ENCODE measurements around the gene GLOD5. TPM values are rescaled to one million over a fixed set of nuclear protein-coding genes. Genes with fewer than 3 reads are reported as not detected.

The GLOD5 gene
- polyA plus RNA-seq (2013, experiment 1 of 2): not detected
- polyA plus RNA-seq (2013, experiment 2 of 2): not detected

DNA sequence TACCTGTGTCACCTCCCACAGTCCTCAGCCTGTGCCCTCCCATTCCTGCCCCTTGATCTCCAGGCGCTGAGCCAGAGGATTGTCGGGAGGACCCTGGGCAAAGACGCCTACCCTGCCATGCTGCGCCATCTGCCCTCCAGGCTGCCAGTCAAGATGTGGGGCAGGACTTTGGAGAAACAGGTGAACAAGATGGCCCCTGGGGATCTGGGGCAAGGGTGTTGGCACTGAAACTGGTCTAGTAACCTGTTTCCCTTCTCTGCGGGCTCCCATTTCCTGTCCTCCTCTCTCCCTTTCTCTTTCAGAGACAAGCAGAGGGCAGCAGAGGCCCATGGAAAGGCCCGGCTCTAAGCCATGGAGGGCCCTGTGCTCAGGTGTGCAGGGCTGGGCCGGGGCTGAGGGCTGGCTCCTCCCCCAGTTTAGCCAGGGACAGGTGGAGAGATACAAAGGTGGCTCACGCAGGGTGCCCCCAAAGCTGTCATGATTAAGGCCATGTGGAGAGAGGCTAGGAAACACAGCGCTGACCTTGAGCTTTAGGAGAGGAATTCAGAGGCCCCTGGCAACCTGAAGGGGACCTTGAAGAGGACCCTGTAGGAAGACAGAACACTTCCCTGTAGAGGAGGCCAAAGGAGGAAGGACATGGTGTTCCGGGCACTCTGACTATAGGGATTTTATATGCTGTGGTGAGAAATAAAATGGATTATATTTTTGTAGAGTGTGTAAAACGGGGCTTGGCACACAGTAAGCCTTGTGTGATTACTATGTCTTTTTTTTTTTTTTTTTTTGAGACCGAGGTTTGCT, at the start of gene GLOD5:
GLOD5 (plus strand) TSS at position 74 of the 798 bp plus-strand sequence; CDS start at position 118, 44 bp downstream.
- H3K4me3 ChIP-seq (ENCODE audit: extremely low read depth, insufficient read depth, low read length, poor library complexity, severe bottlenecking): no peak within 1 kb of the TSS
- WGBS, 2 experiments (ENCODE audit: insufficient coverage in 2 of 2): 51 to 84% methylated on average over 4 to 5 of the region's 12 CpGs
- H3K9me3 ChIP-seq (ENCODE audit: control insufficient read depth, low read length): no peaks in the 10 kb centered on the region
- no peaks in the 10 kb centered on the region for H3K4me1 ChIP-seq (ENCODE audit: control insufficient read depth, insufficient read depth, low read length, poor library complexity, severe bottlenecking)
- no peaks in the 10 kb centered on the region for H3K36me3 ChIP-seq (ENCODE audit: control insufficient read depth, insufficient read depth, low read length)
- no peak within 1 kb of the TSS for H3K27ac ChIP-seq (ENCODE audit: low read depth, low read length, severe bottlenecking)

DNA sequence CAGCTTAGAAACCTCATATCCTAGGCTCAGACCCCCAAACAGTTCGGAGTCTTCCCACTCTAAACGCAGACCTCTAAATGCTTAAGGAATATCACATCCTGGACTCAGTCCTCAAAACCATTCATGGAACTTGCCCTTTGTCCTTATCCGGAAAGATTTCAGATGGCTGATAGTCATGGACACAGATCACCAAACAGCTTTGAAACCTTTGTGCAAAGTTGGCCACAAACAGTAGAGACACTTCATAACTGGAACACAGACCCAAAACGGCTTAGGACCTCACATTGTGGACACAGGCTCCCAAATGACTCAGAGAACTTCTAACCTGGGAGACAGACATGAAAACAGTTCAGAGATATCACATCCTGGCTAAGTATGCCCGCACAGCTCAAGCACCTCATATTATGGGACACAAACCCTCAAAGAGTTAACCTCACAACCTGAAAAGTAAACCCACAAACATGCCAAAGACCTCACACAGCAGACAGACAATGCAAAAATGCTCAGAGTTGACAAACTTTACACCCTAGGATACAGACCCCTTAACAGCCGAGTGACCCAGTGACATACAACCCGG, 49.5 kb upstream of the GLOD5 start:
- WGBS, 2 experiments (ENCODE audit: insufficient coverage in 2 of 2): 97 to 100% methylated on average over 1 to 4 of the region's 7 CpGs
- Histone ChIP-seq H3K36me3 (ENCODE audit: control insufficient read depth, insufficient read depth, low read length) (peaks cover 6% of the 10 kb centered on the region), H3K9me3 (ENCODE audit: control insufficient read depth, low read length) (no peaks in the 10 kb centered on the region), H3K4me3 (ENCODE audit: extremely low read depth, insufficient read depth, low read length, poor library complexity, severe bottlenecking) (no peak overlapping the region), H3K4me1 (ENCODE audit: control insufficient read depth, insufficient read depth, low read length, poor library complexity, severe bottlenecking) (peaks cover 6% of the 10 kb centered on the region), H3K27ac (ENCODE audit: low read depth, low read length, severe bottlenecking) (no peak overlapping the region)

DNA sequence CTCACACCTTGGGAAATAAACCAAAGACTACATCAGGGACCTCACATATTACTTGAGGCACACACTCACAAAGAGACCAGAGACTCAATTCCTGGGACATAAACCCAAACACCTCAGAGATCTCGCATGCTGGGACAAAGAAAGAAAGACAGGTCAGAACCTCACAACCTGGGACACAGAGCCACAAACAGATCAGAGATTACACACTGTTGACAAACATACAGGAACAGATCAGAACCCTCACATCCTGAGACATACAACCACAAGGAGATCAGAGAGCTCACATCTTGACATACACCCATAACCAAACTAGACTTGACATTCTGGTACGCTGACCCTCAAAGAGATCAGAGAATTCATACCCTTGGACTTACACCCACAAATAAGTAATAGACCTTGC, 47.7 kb upstream of the GLOD5 start:
- Histone ChIP-seq H3K4me1 (ENCODE audit: control insufficient read depth, insufficient read depth, low read length, poor library complexity, severe bottlenecking) (peaks cover 6% of the 10 kb centered on the region), H3K4me3 (ENCODE audit: extremely low read depth, insufficient read depth, low read length, poor library complexity, severe bottlenecking) (no peak overlapping the region), H3K36me3 (ENCODE audit: control insufficient read depth, insufficient read depth, low read length) (no peaks in the 10 kb centered on the region), H3K27ac (ENCODE audit: low read depth, low read length, severe bottlenecking) (no peak overlapping the region), H3K9me3 (ENCODE audit: control insufficient read depth, low read length) (no peaks in the 10 kb centered on the region)
- WGBS, 2 experiments (ENCODE audit: insufficient coverage in 2 of 2): 100% methylated on average over 1 of the region's 2 CpGs; no CpG with 5 or more reads in 1 of the 2 experiments

DNA sequence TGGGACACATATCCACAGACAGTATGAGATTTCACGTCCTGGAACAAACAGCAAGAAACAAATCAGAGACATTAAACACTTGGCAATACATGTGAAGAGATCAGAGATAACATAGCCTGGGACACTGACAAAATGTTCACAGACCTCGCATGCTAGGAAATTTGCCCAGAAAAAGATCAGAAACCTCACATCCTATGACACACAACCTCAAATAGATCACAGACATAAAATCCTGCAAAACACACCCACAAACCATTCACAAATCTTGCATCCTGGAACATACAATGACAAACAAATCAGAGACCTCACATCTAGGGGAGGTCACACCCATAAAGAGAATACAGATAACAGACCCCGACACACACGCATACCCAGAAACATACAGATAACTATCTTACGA, 47.0 kb upstream of the GLOD5 start:
- H3K4me1 ChIP-seq (ENCODE audit: control insufficient read depth, insufficient read depth, low read length, poor library complexity, severe bottlenecking): peaks cover 6% of the 10 kb centered on the region
- H3K27ac ChIP-seq (ENCODE audit: low read depth, low read length, severe bottlenecking): no peak overlapping the region
- WGBS, 2 experiments (ENCODE audit: insufficient coverage in 2 of 2): 60% methylated on average over 1 of the region's 5 CpGs; no CpG with 5 or more reads in 1 of the 2 experiments
- no peaks in the 10 kb centered on the region for H3K36me3 ChIP-seq (ENCODE audit: control insufficient read depth, insufficient read depth, low read length)
- H3K9me3 ChIP-seq (ENCODE audit: control insufficient read depth, low read length): no peaks in the 10 kb centered on the region
- H3K4me3 ChIP-seq (ENCODE audit: extremely low read depth, insufficient read depth, low read length, poor library complexity, severe bottlenecking): no peak overlapping the region

DNA sequence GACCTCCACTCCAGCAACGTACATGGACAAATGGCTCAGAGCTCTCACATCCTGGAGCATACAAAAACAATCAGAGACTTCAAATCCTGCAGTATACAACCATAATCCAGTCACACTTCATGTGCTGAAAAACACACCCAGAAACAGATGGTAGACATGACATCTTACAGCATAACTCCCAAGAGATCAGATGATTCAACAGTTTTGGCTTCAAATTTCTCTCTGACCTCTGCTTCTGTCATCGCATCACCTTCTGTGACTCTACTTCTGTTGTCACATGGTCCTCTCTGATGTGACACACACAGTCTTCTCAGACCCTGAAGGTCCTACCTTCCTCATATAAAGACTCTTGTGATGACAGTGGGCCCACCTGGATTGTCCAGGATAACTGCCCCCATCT, 46.5 kb upstream of the GLOD5 start:
- WGBS, 2 experiments (ENCODE audit: insufficient coverage in 2 of 2): 93 to 100% methylated on average over 1 to 2 of the region's 2 CpGs
- H3K9me3 ChIP-seq (ENCODE audit: control insufficient read depth, low read length): no peaks in the 10 kb centered on the region
- no peaks in the 10 kb centered on the region for H3K36me3 ChIP-seq (ENCODE audit: control insufficient read depth, insufficient read depth, low read length)
- peaks cover 6% of the 10 kb centered on the region for H3K4me1 ChIP-seq (ENCODE audit: control insufficient read depth, insufficient read depth, low read length, poor library complexity, severe bottlenecking)
- H3K27ac ChIP-seq (ENCODE audit: low read depth, low read length, severe bottlenecking): no peak overlapping the region
- no peak overlapping the region for H3K4me3 ChIP-seq (ENCODE audit: extremely low read depth, insufficient read depth, low read length, poor library complexity, severe bottlenecking)

DNA sequence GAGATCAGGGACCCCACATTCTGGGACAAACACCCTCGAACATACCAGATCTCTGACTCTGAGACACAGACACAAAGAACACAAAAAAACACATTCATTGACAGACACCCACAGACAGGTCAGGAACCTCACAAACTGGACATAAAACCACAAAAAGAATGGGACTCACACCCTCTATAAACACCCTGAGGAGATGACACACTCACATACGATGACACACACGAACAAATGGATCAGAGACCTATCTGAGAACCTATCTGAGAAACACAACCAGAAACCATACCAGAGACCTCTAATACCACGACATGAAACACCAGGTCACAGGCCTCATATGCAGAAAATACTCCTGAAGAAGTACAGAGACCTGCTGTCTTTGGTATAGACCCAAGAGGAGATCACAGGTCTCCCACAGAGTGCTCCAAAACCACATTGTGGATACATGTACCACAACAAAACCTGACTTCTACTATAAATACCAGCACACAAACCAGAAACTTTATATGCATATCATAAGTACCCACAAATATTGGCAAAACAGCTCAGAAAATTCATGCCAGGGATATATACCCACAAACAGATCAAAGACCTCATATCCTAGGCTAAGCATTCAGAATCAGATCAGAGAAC, 45.6 kb upstream of the GLOD5 start:
- Histone ChIP-seq H3K4me3 (ENCODE audit: extremely low read depth, insufficient read depth, low read length, poor library complexity, severe bottlenecking) (no peak overlapping the region), H3K36me3 (ENCODE audit: control insufficient read depth, insufficient read depth, low read length) (no peaks in the 10 kb centered on the region), H3K4me1 (ENCODE audit: control insufficient read depth, insufficient read depth, low read length, poor library complexity, severe bottlenecking) (peaks cover 6% of the 10 kb centered on the region), H3K9me3 (ENCODE audit: control insufficient read depth, low read length) (no peaks in the 10 kb centered on the region), H3K27ac (ENCODE audit: low read depth, low read length, severe bottlenecking) (no peak overlapping the region)
- 58% methylated on average over 2 of the region's 4 CpGs; no CpG with 5 or more reads in 1 of the 2 experiments for WGBS, 2 experiments (ENCODE audit: insufficient coverage in 2 of 2)

DNA sequence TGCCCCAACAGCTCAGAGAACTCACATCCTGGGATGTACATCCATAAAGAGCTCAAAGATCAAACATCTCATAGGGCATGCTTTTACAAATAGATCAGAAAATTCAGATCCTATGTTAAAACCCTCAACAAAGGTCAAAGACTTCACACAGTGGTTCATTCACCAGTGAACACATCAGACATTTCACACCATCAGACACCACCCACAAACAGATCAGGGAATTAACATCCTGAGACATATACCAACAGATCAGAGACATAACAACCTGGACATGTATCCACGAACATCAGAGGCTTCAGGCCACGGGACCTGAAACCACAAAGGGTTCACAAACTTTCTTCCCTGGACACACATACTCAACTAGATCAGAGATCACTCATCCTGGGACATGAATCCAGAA, 41.6 kb upstream of the GLOD5 start:
- Histone ChIP-seq H3K9me3 (ENCODE audit: control insufficient read depth, low read length) (no peaks in the 10 kb centered on the region), H3K4me1 (ENCODE audit: control insufficient read depth, insufficient read depth, low read length, poor library complexity, severe bottlenecking) (no peaks in the 10 kb centered on the region), H3K4me3 (ENCODE audit: extremely low read depth, insufficient read depth, low read length, poor library complexity, severe bottlenecking) (no peak overlapping the region), H3K27ac (ENCODE audit: low read depth, low read length, severe bottlenecking) (no peak overlapping the region), H3K36me3 (ENCODE audit: control insufficient read depth, insufficient read depth, low read length) (no peaks in the 10 kb centered on the region)
- 70% methylated on average over 2 of the region's 2 CpGs; no CpG with 5 or more reads in 1 of the 2 experiments for WGBS, 2 experiments (ENCODE audit: insufficient coverage in 2 of 2)

DNA sequence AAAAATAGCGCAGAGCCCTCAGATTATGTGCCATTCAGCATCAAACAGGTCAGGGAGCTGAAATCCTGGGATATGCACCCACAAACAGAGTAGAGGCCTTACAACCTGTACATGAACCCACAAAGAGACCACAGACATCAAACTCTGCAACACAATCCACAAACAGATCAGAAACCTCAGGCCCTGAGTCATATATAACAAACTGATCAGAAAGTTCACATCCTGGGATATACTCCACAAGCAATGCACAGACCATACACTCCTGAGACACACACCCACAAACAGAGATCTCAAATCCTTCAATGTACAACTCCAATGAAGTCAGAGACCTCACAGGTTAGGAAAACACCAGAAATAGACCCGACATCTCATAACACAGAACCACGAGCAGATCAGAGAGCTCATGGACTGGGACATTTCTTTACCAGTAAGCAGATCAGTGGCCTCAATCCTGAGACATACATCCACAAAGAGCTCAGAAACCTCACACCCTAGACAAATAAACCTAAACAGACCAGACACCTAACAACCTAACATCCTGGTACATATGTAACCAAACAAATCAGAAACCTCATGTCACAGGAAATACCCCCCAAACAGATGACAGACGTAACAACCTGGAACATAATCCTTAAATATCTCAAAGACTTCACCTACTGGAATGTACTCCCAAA, 40.8 kb upstream of the GLOD5 start:
- H3K4me3 ChIP-seq (ENCODE audit: extremely low read depth, insufficient read depth, low read length, poor library complexity, severe bottlenecking): no peak overlapping the region
- no peak overlapping the region for H3K27ac ChIP-seq (ENCODE audit: low read depth, low read length, severe bottlenecking)
- no peaks in the 10 kb centered on the region for H3K36me3 ChIP-seq (ENCODE audit: control insufficient read depth, insufficient read depth, low read length)
- no peaks in the 10 kb centered on the region for H3K4me1 ChIP-seq (ENCODE audit: control insufficient read depth, insufficient read depth, low read length, poor library complexity, severe bottlenecking)
- H3K9me3 ChIP-seq (ENCODE audit: control insufficient read depth, low read length): no peaks in the 10 kb centered on the region
- 80% methylated on average over 1 of the region's 4 CpGs for WGBS, 2 experiments (ENCODE audit: insufficient coverage in 2 of 2)

DNA sequence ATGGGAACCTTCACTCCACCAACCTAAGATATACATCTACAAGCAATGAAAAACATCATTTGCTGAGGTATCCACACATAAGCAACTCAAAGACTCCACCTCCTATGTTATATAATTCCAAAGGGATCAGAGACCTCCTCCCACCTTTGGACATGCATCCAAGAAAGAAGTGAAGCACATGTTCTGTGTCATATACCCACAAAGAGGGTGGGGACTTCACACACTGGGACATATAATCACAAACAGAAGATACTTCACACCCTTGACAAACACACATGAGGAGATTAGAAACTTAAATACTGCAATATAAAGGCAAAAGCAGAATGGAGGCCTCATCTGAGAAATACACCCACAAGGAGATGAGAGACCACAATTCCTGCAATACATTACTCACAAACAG, 39.6 kb upstream of the GLOD5 start:
- Histone ChIP-seq H3K9me3 (ENCODE audit: control insufficient read depth, low read length) (no peaks in the 10 kb centered on the region), H3K4me3 (ENCODE audit: extremely low read depth, insufficient read depth, low read length, poor library complexity, severe bottlenecking) (no peak overlapping the region), H3K27ac (ENCODE audit: low read depth, low read length, severe bottlenecking) (no peak overlapping the region), H3K36me3 (ENCODE audit: control insufficient read depth, insufficient read depth, low read length) (no peaks in the 10 kb centered on the region), H3K4me1 (ENCODE audit: control insufficient read depth, insufficient read depth, low read length, poor library complexity, severe bottlenecking) (no peaks in the 10 kb centered on the region)

DNA sequence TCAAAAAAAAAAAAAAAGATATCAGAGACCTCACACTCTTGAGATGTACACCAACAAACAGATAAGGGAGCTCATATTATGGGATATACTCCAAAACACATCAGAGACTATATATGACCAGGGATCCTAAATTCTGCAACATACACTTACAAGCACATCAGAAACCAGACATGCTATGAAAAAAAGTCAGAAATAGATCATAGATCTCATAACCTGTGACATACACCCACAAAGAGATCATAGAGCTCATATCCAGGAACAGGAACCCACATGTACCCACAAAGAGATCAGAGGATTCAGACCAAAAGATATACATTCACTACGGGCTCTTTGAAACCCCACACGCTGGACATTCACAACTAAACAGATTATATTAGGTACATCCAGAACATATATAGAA, 35.0 kb upstream of the GLOD5 start:
- Histone ChIP-seq H3K4me1 (ENCODE audit: control insufficient read depth, insufficient read depth, low read length, poor library complexity, severe bottlenecking) (no peaks in the 10 kb centered on the region), H3K4me3 (ENCODE audit: extremely low read depth, insufficient read depth, low read length, poor library complexity, severe bottlenecking) (no peak overlapping the region), H3K27ac (ENCODE audit: low read depth, low read length, severe bottlenecking) (no peak overlapping the region), H3K36me3 (ENCODE audit: control insufficient read depth, insufficient read depth, low read length) (no peaks in the 10 kb centered on the region), H3K9me3 (ENCODE audit: control insufficient read depth, low read length) (no peaks in the 10 kb centered on the region)
- no CpG with 5 or more reads among the region's 2 CpGs for WGBS, 2 experiments (ENCODE audit: insufficient coverage in 2 of 2)

Measured in mesodermal cell (in vitro differentiated cells).